Lower lobe of right lung (tissue), 2 donors: ENCODE results near the gene DAPK2. TPM values are rescaled to one million over a fixed set of nuclear protein-coding genes. Genes with fewer than 3 reads are reported as not detected.

ENCODE experiments used
- ATAC-seq, 2 donors: fragments of 200-7000 bp; cut with Tn5 transposase; one replicate each; pipeline ENCODE4 v1.9.1; 2020 to 2022; ENCODE audit warnings: mild to moderate bottlenecking in 2 of 2, moderate library complexity in 2 of 2
- DNase-seq: peaks from one replicate; pipeline ENCODE4 v3.0.0-alpha.2; 2020
- H3K27ac ChIP-seq: fragments of 200-600 bp; one replicate; pipeline ENCODE4 v1.8.0; 2022
- H3K27me3 ChIP-seq: fragments of 200-600 bp; one replicate; pipeline ENCODE4 v1.8.0; 2022; ENCODE audit warnings: low read depth
- H3K36me3 ChIP-seq: fragments of 200-600 bp; one replicate; pipeline ENCODE4 v1.8.0; 2022; ENCODE audit warnings: mild to moderate bottlenecking
- H3K4me1 ChIP-seq: fragments of 200-600 bp; one replicate; pipeline ENCODE4 v1.8.0; 2022
- H3K4me3 ChIP-seq: fragments of 200-600 bp; one replicate; pipeline ENCODE4 v1.8.0; 2022; ENCODE audit warnings: mild to moderate bottlenecking
- H3K9me3 ChIP-seq: fragments of 200-600 bp; one replicate; pipeline ENCODE4 v1.8.0; 2022
- intact Hi-C: fragments of 100-400 bp; cut with DNase I; formaldehyde crosslinking; loops from one replicate; pipeline ENCODE4 v1.11.0; 2022
- total RNA-seq: library from RNA; stranded (reverse); fragmentation: NEBNext Ultra II Directional; extraction: Animal tissue kit (Norgen Biotek cat#: 25700); gene quantifications from one replicate; pipeline ENCODE4 v1.2.1, GENCODE V29; 2021
- TF ChIP-seq, protein P1 (sequence below): fragments of 200-600 bp; IDR thresholded peaks from one replicate; pipeline ENCODE4 v1.8.0; 2022; ENCODE audit warnings: antibody characterized with exemption, mild to moderate bottlenecking
- donor health status: DM: no; HTN: yes; CAD: no; lungs with severe emphysema.

Gene DAPK2
- total RNA-seq, 1 donor from 2014 or later: 56.8 TPM

DNA sequence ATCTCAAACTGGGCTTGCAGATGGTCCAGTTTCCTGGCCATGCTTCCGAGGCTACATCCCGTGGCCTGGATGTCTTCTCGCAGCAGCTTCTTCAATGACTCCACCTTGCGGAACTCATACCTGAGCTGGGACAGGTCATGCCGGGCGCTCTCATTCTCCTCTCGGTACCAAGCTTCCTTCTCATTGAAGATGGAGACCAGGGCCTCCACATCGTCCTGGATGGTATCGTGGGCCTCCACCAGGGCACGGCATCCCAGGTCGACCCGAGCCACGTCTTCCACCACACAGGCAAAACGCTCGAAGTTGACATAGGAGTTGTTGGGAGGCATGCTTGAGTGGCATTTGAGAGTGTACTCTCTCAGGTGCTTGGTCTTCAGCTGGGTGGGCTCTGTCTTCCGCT, 123.4 kb downstream of the DAPK2 start:
- DNase-seq: no peak
- Histone ChIP-seq H3K4me1 (no peaks in the 10 kb centered on the region), H3K9me3 (no peaks in the 10 kb centered on the region), H3K36me3 (peaks cover 32% of the 10 kb centered on the region), H3K27me3 (no peaks in the 10 kb centered on the region), H3K27ac (no peak overlapping the region), H3K4me3 (no peak overlapping the region)
- TF ChIP-seq, protein P1, sequence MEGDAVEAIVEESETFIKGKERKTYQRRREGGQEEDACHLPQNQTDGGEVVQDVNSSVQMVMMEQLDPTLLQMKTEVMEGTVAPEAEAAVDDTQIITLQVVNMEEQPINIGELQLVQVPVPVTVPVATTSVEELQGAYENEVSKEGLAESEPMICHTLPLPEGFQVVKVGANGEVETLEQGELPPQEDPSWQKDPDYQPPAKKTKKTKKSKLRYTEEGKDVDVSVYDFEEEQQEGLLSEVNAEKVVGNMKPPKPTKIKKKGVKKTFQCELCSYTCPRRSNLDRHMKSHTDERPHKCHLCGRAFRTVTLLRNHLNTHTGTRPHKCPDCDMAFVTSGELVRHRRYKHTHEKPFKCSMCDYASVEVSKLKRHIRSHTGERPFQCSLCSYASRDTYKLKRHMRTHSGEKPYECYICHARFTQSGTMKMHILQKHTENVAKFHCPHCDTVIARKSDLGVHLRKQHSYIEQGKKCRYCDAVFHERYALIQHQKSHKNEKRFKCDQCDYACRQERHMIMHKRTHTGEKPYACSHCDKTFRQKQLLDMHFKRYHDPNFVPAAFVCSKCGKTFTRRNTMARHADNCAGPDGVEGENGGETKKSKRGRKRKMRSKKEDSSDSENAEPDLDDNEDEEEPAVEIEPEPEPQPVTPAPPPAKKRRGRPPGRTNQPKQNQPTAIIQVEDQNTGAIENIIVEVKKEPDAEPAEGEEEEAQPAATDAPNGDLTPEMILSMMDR: no peak
- intact Hi-C loops: no loop called here
- ATAC-seq: no peak

DNA sequence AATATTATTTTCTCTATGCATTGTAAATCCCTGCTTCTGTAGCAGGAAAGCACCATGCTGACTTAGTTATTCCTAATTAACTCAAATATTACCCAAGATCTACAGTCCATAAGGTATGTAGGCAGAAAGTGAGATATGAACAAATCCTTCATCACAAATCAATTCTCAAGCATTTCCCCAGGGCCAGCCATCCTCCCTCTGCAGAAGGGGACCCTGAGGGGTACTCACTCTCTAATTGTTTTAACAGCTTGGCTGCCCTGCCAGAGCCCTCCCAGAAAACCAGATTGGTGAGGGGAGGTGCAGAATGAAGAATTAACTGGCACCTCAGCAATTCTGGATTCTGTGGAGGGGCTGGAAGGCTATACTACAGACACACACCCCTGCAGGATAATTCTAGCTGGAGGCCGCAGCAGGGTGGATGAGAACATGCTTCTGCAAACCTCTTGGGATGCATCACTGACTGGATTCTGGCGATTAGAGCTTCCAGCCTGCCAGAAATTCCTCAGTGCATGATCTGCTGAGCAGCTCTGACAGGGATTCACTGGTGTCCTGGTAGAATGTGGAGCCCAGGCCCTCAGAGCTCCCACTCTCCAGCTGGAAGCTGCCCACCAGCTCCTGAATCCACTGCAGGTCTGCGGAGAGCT, 123.9 kb downstream of the DAPK2 start:
- Histone ChIP-seq H3K4me3 (no peak overlapping the region), H3K4me1 (no peaks in the 10 kb centered on the region), H3K27ac (no peak overlapping the region), H3K9me3 (no peaks in the 10 kb centered on the region), H3K36me3 (peaks cover 32% of the 10 kb centered on the region), H3K27me3 (no peaks in the 10 kb centered on the region)
- ATAC-seq (no peak), DNase-seq (no peak)
- TF ChIP-seq, protein P1: no peak
- intact Hi-C loops: no loop called here

DNA sequence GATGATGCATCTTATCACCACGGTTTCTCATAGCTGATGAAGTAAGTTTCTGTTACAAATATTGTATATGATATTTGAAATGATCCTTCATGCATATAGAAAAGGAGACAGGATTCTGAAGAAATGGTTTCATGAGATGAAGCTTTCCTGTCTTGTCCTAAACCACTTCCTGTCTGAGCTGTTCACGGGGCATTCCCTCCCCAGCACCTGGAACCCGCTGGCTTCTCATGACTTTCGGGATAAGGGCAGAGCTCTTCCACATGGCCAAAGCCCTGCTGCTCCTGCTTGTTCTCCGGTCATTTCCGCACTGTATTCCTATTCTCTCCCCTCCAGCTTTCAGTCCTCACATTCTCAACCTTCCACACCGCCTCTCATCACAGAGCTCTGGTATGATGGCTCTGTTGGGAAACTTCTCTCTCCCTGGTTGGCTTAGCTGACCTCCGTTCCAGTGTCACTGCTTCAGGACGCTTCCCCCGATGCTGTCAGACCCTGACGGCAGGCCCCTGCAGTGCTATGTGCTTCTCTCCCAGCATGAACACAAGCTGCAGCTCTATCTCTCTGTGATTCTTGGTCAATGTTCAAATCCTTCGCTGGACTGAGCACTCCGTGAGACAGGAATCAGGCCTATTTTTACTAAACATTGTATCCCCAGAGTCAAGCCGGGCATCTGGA, 125.6 kb downstream of the DAPK2 start:
- Histone ChIP-seq H3K4me1 (peaks cover 8% of the 10 kb centered on the region), H3K27ac (no peak overlapping the region), H3K27me3 (no peaks in the 10 kb centered on the region), H3K9me3 (no peaks in the 10 kb centered on the region), H3K4me3 (no peak overlapping the region), H3K36me3 (peaks cover 32% of the 10 kb centered on the region)
- DNase-seq (no peak), ATAC-seq (no peak)
- TF ChIP-seq, protein P1: no peak
- intact Hi-C loops: no loop called here

DNA sequence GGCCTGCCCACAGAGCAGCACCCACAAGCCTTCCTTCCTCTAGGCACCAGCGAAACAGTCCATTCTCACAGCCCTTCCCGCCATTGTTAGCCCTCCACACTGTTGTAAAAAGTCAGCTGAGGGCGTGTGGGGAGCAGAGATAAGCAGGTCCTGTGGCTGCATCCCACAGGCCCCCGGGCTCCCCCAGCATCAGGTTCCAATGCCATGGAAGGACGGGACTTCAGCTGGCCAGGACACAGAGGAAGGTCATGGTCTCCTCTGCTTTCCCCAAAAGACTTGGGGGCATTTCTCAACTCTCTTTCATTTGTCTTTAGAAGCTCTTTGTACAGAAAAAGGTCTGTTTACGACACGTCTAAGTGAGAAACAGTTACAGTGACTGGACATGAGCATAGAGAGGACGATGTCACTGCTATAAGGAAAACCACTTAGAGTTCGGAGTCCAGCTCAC, 127.4 kb downstream of the DAPK2 start:
- ATAC-seq (peak in 1 of 2 donors; percentile 11), DNase-seq (no peak)
- TF ChIP-seq, protein P1: no peak
- Histone ChIP-seq H3K4me3 (no peak overlapping the region), H3K27ac (no peak overlapping the region), H3K9me3 (no peaks in the 10 kb centered on the region), H3K4me1 (peaks cover 9% of the 10 kb centered on the region), H3K36me3 (peaks cover 28% of the 10 kb centered on the region), H3K27me3 (no peaks in the 10 kb centered on the region)
- intact Hi-C loops: no loop called here

DNA sequence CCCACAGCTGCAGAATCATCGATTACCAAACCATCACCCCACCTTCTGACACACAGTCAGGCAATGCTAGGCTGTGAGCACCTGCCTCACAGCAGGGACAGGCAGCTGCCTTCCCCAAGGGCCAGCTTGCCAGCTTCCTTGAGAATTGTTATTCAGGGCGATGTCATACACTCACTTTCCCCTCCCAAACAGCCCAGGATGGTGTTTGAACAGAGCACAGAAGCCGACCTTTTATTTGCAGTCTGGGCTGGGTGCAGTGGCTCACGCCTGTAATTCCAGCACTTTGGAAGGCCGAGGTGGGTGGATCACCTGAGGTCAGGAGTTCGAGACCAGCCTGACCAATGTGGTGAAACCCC, 128.0 kb downstream of the DAPK2 start:
- H3K27me3 ChIP-seq: no peaks in the 10 kb centered on the region
- no peak overlapping the region for H3K27ac ChIP-seq
- no peaks in the 10 kb centered on the region for H3K9me3 ChIP-seq
- intact Hi-C loops: no loop called here
- peaks cover 9% of the 10 kb centered on the region for H3K4me1 ChIP-seq
- H3K36me3 ChIP-seq: peaks cover 23% of the 10 kb centered on the region
- peak in 1 of 2 donors; percentile 36 for ATAC-seq
- DNase-seq: no peak
- TF ChIP-seq, protein P1: no peak
- H3K4me3 ChIP-seq: no peak overlapping the region
